Endothelial cell of umbilical vein (primary cell): ENCODE data around the gene FBXO10.

Source experiments
- EZH2 ChIP-seq: IDR thresholded peaks from 2 replicates; pipeline ENCODE4 v1.6.1; 2012; ENCODE audit warnings: borderline replicate concordance, low read depth, mild to moderate bottlenecking, moderate library complexity, low read length, inconsistent platforms; ENCODE audit not compliant: severe bottlenecking
- FOS ChIP-seq: IDR thresholded peaks from 2 replicates; pipeline ENCODE4 v1.6.1; 2011; ENCODE audit warnings: mild to moderate bottlenecking, low read length, moderate library complexity, borderline replicate concordance; ENCODE audit not compliant: insufficient read depth
- GATA2 ChIP-seq: IDR thresholded peaks from 2 replicates; pipeline ENCODE4 v1.7.0; 2011; ENCODE audit warnings: low read depth, mild to moderate bottlenecking, moderate library complexity, mixed read lengths, low read length; ENCODE audit not compliant: insufficient read length, insufficient read depth
- JUN ChIP-seq: IDR thresholded peaks from 2 replicates; pipeline ENCODE4 v1.6.1; 2011; ENCODE audit warnings: borderline replicate concordance, low read depth; ENCODE audit not compliant: insufficient read length, insufficient read depth
- MYC ChIP-seq: IDR thresholded peaks from one replicate; pipeline ENCODE4 v1.6.1; 2011; ENCODE audit warnings: mild to moderate bottlenecking, low read depth, low read length
- POLR2A ChIP-seq: IDR thresholded peaks from 2 replicates; pipeline ENCODE4 v1.6.1; 2012; ENCODE audit warnings: low read depth, mild to moderate bottlenecking, control low read depth, low read length
- POLR2AphosphoS5 ChIP-seq: IDR thresholded peaks from 2 replicates; pipeline ENCODE4 v1.6.1; 2012; ENCODE audit warnings: low read depth, mild to moderate bottlenecking, control low read depth, low read length, moderate library complexity; ENCODE audit not compliant: insufficient read depth
- TF ChIP-seq, protein P1 (sequence below), 2 donors: IDR thresholded peaks; 1 replicate in 1 of 2; 2 replicates in 1 of 2; pipeline ENCODE4 v1.5.1; 2011; ENCODE audit warnings: low read length in 2 of 2, mild to moderate bottlenecking in 2 of 2, moderate library complexity in 2 of 2, control low read depth in 1 of 2, inconsistent platforms in 1 of 2, low read depth in 1 of 2; ENCODE audit not compliant: insufficient read depth in 1 of 2; ENCODE audit errors: extremely low read depth in 1 of 2
- TF ChIP-seq, protein P2 (sequence below): IDR thresholded peaks from 2 replicates; pipeline ENCODE4 v1.6.1; 2011; ENCODE audit not compliant: insufficient read depth, insufficient read length

DNA sequence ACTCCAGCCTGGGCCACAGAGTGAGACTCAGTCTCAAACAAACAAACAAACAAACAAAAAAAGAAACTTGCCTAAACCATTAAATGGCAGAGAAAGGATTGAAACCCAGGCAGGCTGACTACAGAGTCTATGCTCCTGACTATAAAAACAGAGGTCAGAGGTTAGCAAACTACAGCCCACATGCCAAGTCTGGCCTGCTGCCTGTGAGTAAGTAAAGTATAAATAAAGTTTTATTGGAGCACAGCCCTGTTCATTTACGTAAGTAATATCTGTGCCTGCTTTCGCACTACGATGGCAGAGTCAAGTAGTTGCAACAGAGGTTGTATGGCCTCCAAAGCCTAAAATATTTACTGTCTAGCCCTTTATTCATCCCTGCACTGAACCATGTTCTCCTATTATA lies 78.9 kb downstream of the FBXO10 start:
- TF ChIP-seq, protein P1, sequence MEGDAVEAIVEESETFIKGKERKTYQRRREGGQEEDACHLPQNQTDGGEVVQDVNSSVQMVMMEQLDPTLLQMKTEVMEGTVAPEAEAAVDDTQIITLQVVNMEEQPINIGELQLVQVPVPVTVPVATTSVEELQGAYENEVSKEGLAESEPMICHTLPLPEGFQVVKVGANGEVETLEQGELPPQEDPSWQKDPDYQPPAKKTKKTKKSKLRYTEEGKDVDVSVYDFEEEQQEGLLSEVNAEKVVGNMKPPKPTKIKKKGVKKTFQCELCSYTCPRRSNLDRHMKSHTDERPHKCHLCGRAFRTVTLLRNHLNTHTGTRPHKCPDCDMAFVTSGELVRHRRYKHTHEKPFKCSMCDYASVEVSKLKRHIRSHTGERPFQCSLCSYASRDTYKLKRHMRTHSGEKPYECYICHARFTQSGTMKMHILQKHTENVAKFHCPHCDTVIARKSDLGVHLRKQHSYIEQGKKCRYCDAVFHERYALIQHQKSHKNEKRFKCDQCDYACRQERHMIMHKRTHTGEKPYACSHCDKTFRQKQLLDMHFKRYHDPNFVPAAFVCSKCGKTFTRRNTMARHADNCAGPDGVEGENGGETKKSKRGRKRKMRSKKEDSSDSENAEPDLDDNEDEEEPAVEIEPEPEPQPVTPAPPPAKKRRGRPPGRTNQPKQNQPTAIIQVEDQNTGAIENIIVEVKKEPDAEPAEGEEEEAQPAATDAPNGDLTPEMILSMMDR (IDR thresholded peaks at IDR 0.05; ENCODE audit: extremely low read depth in 1 of 2, insufficient read depth in 1 of 2, low read depth in 1 of 2, low read length in 2 of 2), result no peak
- TF ChIP-seq POLR2AphosphoS5 (no peak), POLR2A (no peak), JUN (no peak), MYC (no peak), EZH2 (no peak), GATA2 (no peak), FOS (no peak)
- TF ChIP-seq, protein P2, sequence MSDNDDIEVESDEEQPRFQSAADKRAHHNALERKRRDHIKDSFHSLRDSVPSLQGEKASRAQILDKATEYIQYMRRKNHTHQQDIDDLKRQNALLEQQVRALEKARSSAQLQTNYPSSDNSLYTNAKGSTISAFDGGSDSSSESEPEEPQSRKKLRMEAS, result no peak
